GM10248 (cell line): ENCODE data around the gene NEMP2.
"Not testable (repeated sequence)": the region's sequence is repeated elsewhere in the genome, so short reads cannot be mapped to it uniquely, and the experiment has no call there.

Source experiments
- CTCF ChIA-PET: fragments of 300-600 bp; sonication (Branson Sonifier 250); formaldehyde crosslinking; extraction: SDS; loops from one replicate; lab custom pipeline; 2021; ENCODE audit warnings: antibody characterized with exemption; lab: Yijun Ruan, JAX
- POLR2A ChIA-PET: fragments of 350-650 bp; sonication (Branson Sonifier 250); formaldehyde crosslinking; extraction: SDS; loops from one replicate; lab custom pipeline; 2020; ENCODE audit warnings: antibody characterized with exemption; lab: Yijun Ruan, JAX
- DNase-seq: peaks from one replicate; pipeline ENCODE4 v3.0.0; 2012; ENCODE audit errors: extremely low spot score
- TF ChIP-seq, protein P1 (sequence below): IDR thresholded peaks from 2 replicates; pipeline ENCODE4 v1.5.1; 2012; ENCODE audit warnings: mild to moderate bottlenecking, low read depth; ENCODE audit errors: extremely low read depth, missing control alignments, control extremely low read depth

Gene NEMP2

DNA sequence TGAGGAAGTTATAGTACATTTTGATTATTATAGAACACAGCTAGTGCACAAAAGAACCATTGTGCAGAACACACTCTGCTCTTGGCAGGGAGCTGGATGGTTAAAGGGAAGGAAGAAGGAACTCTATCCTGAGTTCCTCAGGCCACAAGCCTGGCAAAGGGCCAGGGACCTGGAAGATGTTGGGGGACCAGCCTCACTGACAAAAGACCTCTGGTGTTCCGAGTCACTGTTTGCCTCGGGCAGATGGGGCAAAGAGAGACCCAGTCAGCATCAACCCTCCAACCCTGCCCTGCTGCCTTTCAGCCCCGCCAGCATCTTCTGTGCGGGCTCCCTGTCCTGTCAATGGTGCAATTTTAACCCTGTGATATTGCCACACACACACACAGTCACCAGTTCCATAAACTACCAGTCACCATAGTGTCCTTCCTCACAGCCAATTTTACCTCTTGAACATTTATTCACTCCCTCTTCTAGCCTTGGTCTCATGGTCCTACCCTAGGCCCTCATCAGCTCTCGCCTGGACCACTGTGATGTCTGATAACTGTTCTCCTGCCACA is 21.9 kb downstream of the NEMP2 start:
- TF ChIP-seq, protein P1, sequence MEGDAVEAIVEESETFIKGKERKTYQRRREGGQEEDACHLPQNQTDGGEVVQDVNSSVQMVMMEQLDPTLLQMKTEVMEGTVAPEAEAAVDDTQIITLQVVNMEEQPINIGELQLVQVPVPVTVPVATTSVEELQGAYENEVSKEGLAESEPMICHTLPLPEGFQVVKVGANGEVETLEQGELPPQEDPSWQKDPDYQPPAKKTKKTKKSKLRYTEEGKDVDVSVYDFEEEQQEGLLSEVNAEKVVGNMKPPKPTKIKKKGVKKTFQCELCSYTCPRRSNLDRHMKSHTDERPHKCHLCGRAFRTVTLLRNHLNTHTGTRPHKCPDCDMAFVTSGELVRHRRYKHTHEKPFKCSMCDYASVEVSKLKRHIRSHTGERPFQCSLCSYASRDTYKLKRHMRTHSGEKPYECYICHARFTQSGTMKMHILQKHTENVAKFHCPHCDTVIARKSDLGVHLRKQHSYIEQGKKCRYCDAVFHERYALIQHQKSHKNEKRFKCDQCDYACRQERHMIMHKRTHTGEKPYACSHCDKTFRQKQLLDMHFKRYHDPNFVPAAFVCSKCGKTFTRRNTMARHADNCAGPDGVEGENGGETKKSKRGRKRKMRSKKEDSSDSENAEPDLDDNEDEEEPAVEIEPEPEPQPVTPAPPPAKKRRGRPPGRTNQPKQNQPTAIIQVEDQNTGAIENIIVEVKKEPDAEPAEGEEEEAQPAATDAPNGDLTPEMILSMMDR = no peak

DNA sequence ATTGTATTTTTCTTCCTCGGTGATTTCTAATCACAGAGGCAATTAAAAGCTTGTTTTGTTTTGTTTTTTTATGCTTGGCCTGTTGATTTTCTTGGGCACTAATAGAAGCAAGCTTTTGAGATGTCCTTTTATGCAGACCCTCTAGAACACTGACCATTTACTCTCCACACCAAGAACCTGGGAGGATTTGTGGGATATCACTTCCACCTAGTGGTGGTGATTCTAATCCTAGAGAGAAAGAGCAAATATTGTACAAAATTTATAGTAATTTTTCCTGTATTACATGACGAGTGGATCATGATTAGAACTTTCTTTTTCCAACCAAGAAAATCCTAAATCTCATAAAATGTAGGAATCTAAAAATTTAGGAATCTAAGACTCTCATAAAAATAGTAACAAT is 23.4 kb downstream of the NEMP2 start:
- TF ChIP-seq, protein P1 = peak; percentile 31
- ChIA-PET POLR2A (no interaction called here), CTCF (interaction anchor here (0.6 to 4.2 kb wide), 4 partner anchors 17 to 128 kb away, joined by 3 to 22 read pairs (median 4); no protein-coding TSS in a partner anchor)
- no peak for DNase-seq

More for the DNA sequence above, 21.9 kb downstream of the NEMP2 start:
- POLR2A ChIA-PET = no interaction called here
- no peak for DNase-seq
- CTCF ChIA-PET = interaction anchor here (1.0 to 4.2 kb wide), 2 partner anchors 10 to 129 kb away, joined by 3 to 22 read pairs; no protein-coding TSS in a partner anchor

DNA sequence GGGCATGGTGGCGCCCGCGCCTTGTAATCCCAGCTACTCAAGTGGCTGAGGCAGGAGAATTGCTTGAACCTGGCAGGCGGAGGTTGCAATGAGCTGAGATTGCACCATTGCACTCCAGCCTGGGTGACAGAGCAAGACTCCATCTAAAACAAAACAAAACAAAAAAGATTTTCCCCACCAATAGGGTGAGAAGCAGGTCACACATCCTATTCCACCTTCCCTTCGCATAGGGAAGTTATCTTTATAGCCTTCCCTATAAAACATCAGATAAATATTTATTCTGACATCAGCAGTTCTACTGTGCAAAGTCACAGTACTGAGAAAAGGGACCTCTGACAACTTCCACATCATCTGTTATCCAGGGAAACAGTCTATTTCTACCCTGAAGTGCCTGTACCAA is 24.6 kb downstream of the NEMP2 start:
- CTCF ChIA-PET = interaction anchor here (0.7 to 1.0 kb wide), 4 partner anchors 58 to 133 kb away, joined by 3 to 4 read pairs (median 3); no protein-coding TSS in a partner anchor
- POLR2A ChIA-PET, DNase-seq: not testable (repeated sequence)

DNA sequence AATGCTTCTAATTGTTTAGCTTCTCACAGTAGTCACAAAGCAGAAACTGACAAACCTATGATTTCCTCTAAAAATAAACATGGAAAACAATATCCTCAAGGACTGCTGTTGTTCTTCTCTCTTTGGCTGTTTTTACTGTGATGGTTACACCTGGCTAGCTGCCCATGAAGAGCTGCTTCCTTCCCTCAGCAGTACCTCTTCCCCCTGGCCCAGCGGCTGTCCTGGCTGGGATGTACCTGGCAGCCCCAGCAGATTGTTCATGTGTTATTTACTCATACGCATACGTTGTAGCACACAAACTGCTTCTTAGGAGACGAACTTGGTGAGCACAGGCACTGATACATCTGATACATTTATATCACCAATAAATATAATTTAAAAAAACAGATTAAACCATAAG is 27.4 kb downstream of the NEMP2 start:
- DNase-seq = no peak
- POLR2A ChIA-PET = no interaction called here
- TF ChIP-seq, protein P1 = no peak
- CTCF ChIA-PET = no interaction called here

DNA sequence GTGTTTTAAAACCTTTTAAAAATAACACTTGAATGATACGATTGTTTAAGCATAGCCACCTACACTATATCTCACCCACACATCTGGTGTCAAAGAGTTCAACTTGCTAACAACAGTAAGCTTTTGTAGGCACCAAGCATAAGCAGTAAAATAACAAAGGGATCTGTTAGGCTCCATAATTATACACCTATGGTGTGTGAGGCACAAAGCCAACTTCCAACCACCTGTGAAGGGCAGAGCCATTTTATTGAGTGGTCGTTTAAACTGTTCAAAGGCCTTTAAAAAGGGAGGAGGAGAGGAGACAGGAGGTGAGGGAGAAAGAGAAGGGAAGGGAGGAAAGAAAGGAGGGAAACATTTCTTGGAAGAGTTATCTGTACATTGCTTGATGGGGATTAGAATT is 27.9 kb downstream of the NEMP2 start:
- POLR2A ChIA-PET = no interaction called here

DNA sequence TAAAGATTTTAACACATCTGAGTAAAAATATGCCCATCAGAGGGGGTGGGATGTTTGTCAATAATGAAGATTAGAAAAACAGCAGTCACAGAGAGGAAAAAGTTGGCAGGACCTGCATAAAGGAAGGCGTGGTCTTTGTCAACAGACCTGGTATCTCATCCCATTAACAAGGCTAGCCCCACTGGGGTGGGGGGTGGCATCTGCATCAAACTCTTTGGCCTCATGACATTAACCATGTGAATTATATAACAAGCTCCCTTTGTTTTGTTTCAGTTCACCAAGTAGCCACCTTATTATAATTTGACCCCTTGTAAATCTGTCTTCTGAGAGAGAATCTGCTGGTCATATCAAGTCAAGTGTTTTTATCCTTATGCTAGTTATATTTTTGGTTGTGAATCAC is 28.8 kb downstream of the NEMP2 start:
- ChIA-PET CTCF (no interaction called here), POLR2A (no interaction called here)
- TF ChIP-seq, protein P1 = no peak
- no peak for DNase-seq

More for the DNA sequence above, 27.9 kb downstream of the NEMP2 start:
- TF ChIP-seq, protein P1 = no peak
- CTCF ChIA-PET = no interaction called here
- no peak for DNase-seq

DNA sequence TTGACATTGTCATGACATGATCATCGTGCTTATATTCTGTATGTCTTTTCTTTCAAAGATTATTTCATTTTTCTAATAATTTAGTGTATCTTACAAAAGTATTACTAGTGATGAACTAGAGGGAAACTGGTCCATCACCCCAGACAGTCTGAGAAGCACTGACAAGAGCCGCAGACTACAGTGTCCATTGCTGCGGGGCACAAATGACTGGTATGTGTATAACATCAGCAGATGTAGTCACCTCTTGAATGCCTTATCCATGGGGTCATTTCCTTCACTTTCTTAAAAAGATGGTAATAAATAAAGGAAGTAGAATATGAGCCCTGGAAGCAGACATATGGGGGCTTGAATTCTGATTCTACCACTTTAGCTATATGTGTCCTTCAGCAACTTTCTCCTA is 29.6 kb downstream of the NEMP2 start:
- POLR2A ChIA-PET = no interaction called here
- CTCF ChIA-PET = no interaction called here
- DNase-seq = no peak
- TF ChIP-seq, protein P1 = no peak
